Gastrocnemius medialis (tissue), 4 donors: ENCODE results near the gene TAS1R2.

ENCODE experiments used
- CTCF ChIP-seq, 5 experiments: fragments of 450-650 bp in 3 of 5; fragments of 200-600 bp in 2 of 5; sonication (generic) in 2 of 5; IDR thresholded peaks in 4 of 5; conservative IDR thresholded peaks in 1 of 5; 1 replicate in 4 of 5; 2 replicates in 1 of 5; pipeline ENCODE4 v1.5.1; 2016 to 2019; ENCODE audit warnings: antibody characterized with exemption in 5 of 5, mild to moderate bottlenecking in 3 of 5, moderate library complexity in 3 of 5
- POLR2A ChIP-seq, 2 donors: fragments of 450-650 bp; IDR thresholded peaks; one replicate each; pipeline ENCODE4 v1.6.1; 2017; ENCODE audit warnings: antibody characterized with exemption in 2 of 2, mild to moderate bottlenecking in 2 of 2, moderate library complexity in 2 of 2

DNA sequence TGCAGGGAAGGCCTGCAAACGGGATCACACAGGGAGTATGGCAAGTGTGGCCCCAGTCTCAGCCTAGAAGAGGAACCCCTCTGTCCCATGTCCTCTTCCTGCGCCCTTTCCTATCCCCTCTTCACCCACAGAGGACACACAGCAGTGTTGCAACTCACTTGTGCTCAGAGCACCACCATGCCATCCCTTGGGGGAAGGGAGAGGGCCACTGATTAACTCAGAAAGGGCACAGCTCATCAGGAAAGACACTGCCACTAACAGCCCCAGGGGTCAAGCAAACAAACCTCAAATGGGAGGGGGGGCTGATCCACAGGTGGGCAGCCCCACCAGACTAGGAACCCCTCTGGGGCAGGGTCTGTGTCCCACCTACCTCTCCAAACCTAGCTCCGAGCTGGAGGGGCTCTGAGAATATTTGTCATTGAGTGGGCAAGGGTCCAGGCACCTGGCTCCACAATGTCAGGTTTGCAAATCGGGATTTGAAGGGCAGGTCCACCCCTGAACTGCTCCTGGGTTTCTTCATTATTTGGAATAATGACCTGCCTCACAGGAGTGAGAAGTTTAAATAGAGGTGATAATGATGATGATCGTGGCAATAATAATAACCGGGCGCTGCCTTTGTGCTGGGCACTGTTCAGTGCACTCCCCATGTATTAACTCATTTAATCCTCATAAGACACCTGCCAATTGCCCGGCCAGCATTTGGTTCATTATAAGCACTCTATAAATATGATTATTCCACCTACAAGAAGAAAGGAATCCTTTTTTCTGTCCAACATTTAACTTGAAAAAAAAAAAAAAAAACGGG lies 41.9 kb upstream of the TAS1R2 start:
- TF ChIP-seq CTCF (IDR thresholded peaks at IDR 0.05 in 4 of 5, conservative IDR thresholded peaks at IDR 0.05 in 1 of 5) (no peak), POLR2A (IDR thresholded peaks at IDR 0.05) (no peak)
